HepG2 (cell line): Measurements from ENCODE around the gene SHLD1. TPM values are rescaled to one million over a fixed set of nuclear protein-coding genes. Genes with fewer than 3 reads are reported as not detected.

Experiments used
- ARID2 ChIP-seq: sonication (generic); formaldehyde crosslinking; IDR thresholded peaks from 2 replicates; pipeline ENCODE4 v1.8.1; 2022; ENCODE audit warnings: mild to moderate bottlenecking, missing genetic modification reagents, borderline replicate concordance
- GPN1 ChIP-seq: sonication (generic); formaldehyde crosslinking; IDR thresholded peaks from 2 replicates; pipeline ENCODE4 v1.5.1; 2020; ENCODE audit warnings: missing genetic modification reagents, borderline replicate concordance
- GTF2F1 ChIP-seq: fragments of 150-350 bp; IDR thresholded peaks from 2 replicates; pipeline ENCODE4 v1.6.1; 2014; ENCODE audit warnings: low read length
- KAT7 ChIP-seq: IDR thresholded peaks from 2 replicates; pipeline ENCODE4 v1.6.1; 2018; ENCODE audit warnings: borderline replicate concordance, missing compliant biosample characterization
- KDM2A ChIP-seq: sonication (generic); formaldehyde crosslinking; IDR thresholded peaks from 2 replicates; pipeline ENCODE4 v1.4.0; 2020; ENCODE audit warnings: low read depth, missing genetic modification reagents, borderline replicate concordance
- MIER2 ChIP-seq: IDR thresholded peaks from 2 replicates; pipeline ENCODE4 v1.6.1; 2016; ENCODE audit warnings: missing biosample characterization, missing genetic modification reagents
- MLLT10 ChIP-seq: sonication (generic); formaldehyde crosslinking; IDR thresholded peaks from 2 replicates; pipeline ENCODE4 v1.4.0; 2020; ENCODE audit warnings: missing genetic modification reagents
- ZFP36L1 ChIP-seq: sonication (generic); formaldehyde crosslinking; IDR thresholded peaks from 2 replicates; pipeline ENCODE4 v1.8.0; 2022; ENCODE audit warnings: mild to moderate bottlenecking, missing genetic modification reagents, moderate library complexity
- ZNF274 ChIP-seq: sonication (generic); formaldehyde crosslinking; IDR thresholded peaks from 2 replicates; pipeline ENCODE4 v1.5.1; 2020; ENCODE audit warnings: mild to moderate bottlenecking, missing genetic modification reagents
- ZNF567 ChIP-seq: sonication (generic); formaldehyde crosslinking; IDR thresholded peaks from 2 replicates; pipeline ENCODE4 v1.8.1; 2023; ENCODE audit warnings: mild to moderate bottlenecking, missing genetic modification reagents, borderline replicate concordance
- ZNF672 ChIP-seq: sonication (generic); formaldehyde crosslinking; IDR thresholded peaks from 2 replicates; pipeline ENCODE4 v1.8.1; 2022; ENCODE audit warnings: missing genetic modification reagents
- ZNF782 ChIP-seq: sonication (generic); formaldehyde crosslinking; IDR thresholded peaks from 2 replicates; pipeline ENCODE4 v1.4.0; 2020; ENCODE audit warnings: missing genetic modification reagents, mild to moderate bottlenecking, borderline replicate concordance
- polyA plus RNA-seq, 8 experiments: library from polyadenylated mRNA; depleted of rRNA in 3 of 8; stranded (reverse) in 7 of 8; unstranded in 1 of 8; fragments of >200 nt; fragmentation: Illumina TruSeq in 4 of 8; extraction: Trizol in 4 of 8; gene quantifications; 2 replicates each; pipeline versions ENCODE4 v1.2.1 to v1.2.3, GENCODE V29; 2011 to 2016; ENCODE audit warnings: low read depth in 4 of 8, missing spikeins in 1 of 8, mixed read lengths in 1 of 8; ENCODE audit not compliant: insufficient read depth in 1 of 8
- total RNA-seq, 5 experiments: library from RNA; depleted of rRNA; stranded (reverse); fragments of >200 nt; fragmentation: Illumina TruSeq; extraction: Trizol; gene quantifications; 2 replicates each; pipeline ENCODE4 v1.2.3, GENCODE V29; 2016; ENCODE audit warnings: low read depth in 1 of 5
- TF ChIP-seq, protein P1 (sequence below): sonication (generic); formaldehyde crosslinking; IDR thresholded peaks from 2 replicates; pipeline ENCODE4 v1.5.0; 2020; ENCODE audit warnings: mild to moderate bottlenecking, missing genetic modification reagents, moderate library complexity
- TF ChIP-seq, protein P2 (sequence below): sonication (generic); formaldehyde crosslinking; conservative IDR thresholded peaks from 2 replicates; pipeline ENCODE4 v1.5.0; 2020; ENCODE audit warnings: missing genetic modification reagents
- TF ChIP-seq, protein P3 (sequence below): sonication (generic); formaldehyde crosslinking; IDR thresholded peaks from 2 replicates; pipeline ENCODE4 v1.8.0; 2022; ENCODE audit warnings: mild to moderate bottlenecking, missing genetic modification reagents, borderline replicate concordance
- TF ChIP-seq, protein P4 (sequence below): sonication (generic); formaldehyde crosslinking; IDR thresholded peaks from 2 replicates; pipeline ENCODE4 v1.4.0; 2020; ENCODE audit warnings: missing genetic modification reagents, borderline replicate concordance

SHLD1 gene
- total and polyA plus RNA-seq, 2 of the 13 experiments (the other 11 are each of a cell fraction or from before 2014, with no cell fraction given) = 8.9 to 10.0 TPM

DNA sequence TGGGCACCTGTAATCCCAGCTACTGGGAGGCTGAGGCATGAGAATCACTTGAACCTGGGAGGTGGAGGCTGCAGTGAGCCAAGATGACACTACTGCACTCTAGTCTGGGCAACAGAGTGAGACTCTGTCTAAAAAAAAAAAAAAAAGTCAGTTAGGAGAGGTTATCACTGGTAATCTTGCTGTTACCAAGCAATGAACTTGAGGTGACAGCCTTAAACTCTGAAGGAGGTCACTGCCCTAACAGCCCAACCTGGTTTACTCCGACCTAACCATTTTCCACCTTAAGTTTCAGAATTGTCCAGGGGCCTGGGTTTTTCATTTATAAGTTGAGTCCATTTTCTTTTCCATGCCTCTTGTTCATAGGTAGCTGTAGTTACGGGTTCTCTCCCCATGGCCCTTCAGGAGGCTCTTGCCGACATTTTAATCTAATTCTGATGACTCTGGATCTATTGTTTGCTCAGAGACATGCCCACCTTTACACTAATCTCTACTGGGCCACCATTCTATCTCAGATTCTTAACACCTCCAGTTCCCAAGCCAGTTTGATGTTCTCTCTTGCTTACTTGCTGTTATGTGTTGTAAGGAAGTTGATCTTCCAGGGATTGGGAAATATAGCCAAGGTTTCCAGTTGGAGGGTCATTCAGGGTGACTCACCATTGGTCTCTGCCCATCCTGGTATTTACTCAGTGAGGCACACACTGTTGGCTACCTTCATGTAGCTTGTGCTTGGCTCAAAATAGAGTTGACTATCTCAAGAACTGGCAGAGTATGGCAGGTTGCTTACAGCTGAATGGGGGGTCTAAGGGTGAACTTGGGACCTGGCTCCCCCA, 29.1 kb downstream of the SHLD1 start (continued):
- TF ChIP-seq, protein P1, sequence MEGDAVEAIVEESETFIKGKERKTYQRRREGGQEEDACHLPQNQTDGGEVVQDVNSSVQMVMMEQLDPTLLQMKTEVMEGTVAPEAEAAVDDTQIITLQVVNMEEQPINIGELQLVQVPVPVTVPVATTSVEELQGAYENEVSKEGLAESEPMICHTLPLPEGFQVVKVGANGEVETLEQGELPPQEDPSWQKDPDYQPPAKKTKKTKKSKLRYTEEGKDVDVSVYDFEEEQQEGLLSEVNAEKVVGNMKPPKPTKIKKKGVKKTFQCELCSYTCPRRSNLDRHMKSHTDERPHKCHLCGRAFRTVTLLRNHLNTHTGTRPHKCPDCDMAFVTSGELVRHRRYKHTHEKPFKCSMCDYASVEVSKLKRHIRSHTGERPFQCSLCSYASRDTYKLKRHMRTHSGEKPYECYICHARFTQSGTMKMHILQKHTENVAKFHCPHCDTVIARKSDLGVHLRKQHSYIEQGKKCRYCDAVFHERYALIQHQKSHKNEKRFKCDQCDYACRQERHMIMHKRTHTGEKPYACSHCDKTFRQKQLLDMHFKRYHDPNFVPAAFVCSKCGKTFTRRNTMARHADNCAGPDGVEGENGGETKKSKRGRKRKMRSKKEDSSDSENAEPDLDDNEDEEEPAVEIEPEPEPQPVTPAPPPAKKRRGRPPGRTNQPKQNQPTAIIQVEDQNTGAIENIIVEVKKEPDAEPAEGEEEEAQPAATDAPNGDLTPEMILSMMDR (CRISPR knock-in tag) = no peak
- TF ChIP-seq GTF2F1 = no peak
- no peak for TF ChIP-seq ZNF274
- no peak for TF ChIP-seq ZNF672 (CRISPR knock-in tag)
- peak; percentile 82; the same call in 1 of the 2 replicates for TF ChIP-seq MIER2 (CRISPR knock-in tag)
- no peak for TF ChIP-seq MLLT10 (CRISPR knock-in tag)
- TF ChIP-seq KAT7 (CRISPR knock-in tag) = peak; percentile 79
- TF ChIP-seq ARID2 (CRISPR knock-in tag) = 0 out of 2 replicates have a peak, but pooled peaks have one; percentile 36
- peak; percentile 74; the same call in 1 of the 2 replicates for TF ChIP-seq ZNF782
- TF ChIP-seq, protein P2, sequence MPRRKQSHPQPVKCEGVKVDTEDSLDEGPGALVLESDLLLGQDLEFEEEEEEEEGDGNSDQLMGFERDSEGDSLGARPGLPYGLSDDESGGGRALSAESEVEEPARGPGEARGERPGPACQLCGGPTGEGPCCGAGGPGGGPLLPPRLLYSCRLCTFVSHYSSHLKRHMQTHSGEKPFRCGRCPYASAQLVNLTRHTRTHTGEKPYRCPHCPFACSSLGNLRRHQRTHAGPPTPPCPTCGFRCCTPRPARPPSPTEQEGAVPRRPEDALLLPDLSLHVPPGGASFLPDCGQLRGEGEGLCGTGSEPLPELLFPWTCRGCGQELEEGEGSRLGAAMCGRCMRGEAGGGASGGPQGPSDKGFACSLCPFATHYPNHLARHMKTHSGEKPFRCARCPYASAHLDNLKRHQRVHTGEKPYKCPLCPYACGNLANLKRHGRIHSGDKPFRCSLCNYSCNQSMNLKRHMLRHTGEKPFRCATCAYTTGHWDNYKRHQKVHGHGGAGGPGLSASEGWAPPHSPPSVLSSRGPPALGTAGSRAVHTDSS (CRISPR knock-in tag) = no peak
- TF ChIP-seq, protein P3, sequence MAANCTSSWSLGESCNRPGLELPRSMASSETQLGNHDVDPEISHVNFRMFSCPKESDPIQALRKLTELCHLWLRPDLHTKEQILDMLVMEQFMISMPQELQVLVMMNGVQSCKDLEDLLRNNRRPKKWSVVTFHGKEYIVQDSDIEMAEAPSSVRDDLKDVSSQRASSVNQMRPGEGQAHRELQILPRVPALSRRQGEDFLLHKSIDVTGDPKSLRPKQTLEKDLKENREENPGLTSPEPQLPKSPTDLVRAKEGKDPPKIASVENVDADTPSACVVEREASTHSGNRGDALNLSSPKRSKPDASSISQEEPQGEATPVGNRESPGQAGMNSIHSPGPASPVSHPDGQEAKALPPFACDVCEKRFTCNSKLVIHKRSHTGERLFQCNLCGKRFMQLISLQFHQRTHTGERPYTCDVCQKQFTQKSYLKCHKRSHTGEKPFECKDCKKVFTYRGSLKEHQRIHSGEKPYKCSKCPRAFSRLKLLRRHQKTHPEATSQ (CRISPR knock-in tag) = peak; percentile 31; the same call in 1 of the 2 replicates
- TF ChIP-seq KDM2A = 0 out of 2 replicates have a peak, but pooled peaks have one; percentile 26
- TF ChIP-seq, protein P4, sequence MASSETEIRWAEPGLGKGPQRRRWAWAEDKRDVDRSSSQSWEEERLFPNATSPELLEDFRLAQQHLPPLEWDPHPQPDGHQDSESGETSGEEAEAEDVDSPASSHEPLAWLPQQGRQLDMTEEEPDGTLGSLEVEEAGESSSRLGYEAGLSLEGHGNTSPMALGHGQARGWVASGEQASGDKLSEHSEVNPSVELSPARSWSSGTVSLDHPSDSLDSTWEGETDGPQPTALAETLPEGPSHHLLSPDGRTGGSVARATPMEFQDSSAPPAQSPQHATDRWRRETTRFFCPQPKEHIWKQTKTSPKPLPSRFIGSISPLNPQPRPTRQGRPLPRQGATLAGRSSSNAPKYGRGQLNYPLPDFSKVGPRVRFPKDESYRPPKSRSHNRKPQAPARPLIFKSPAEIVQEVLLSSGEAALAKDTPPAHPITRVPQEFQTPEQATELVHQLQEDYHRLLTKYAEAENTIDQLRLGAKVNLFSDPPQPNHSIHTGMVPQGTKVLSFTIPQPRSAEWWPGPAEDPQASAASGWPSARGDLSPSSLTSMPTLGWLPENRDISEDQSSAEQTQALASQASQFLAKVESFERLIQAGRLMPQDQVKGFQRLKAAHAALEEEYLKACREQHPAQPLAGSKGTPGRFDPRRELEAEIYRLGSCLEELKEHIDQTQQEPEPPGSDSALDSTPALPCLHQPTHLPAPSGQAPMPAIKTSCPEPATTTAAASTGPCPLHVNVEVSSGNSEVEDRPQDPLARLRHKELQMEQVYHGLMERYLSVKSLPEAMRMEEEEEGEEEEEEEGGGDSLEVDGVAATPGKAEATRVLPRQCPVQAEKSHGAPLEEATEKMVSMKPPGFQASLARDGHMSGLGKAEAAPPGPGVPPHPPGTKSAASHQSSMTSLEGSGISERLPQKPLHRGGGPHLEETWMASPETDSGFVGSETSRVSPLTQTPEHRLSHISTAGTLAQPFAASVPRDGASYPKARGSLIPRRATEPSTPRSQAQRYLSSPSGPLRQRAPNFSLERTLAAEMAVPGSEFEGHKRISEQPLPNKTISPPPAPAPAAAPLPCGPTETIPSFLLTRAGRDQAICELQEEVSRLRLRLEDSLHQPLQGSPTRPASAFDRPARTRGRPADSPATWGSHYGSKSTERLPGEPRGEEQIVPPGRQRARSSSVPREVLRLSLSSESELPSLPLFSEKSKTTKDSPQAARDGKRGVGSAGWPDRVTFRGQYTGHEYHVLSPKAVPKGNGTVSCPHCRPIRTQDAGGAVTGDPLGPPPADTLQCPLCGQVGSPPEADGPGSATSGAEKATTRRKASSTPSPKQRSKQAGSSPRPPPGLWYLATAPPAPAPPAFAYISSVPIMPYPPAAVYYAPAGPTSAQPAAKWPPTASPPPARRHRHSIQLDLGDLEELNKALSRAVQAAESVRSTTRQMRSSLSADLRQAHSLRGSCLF (CRISPR knock-in tag) = no peak
- TF ChIP-seq ZFP36L1 (CRISPR knock-in tag) = peak; percentile 78; the same call in 1 of the 2 replicates
- 0 out of 2 replicates have a peak, but pooled peaks have one; percentile 24 for TF ChIP-seq ZNF567 (CRISPR knock-in tag)
- no peak for TF ChIP-seq GPN1 (CRISPR knock-in tag)
